22Rv1 (cell line): ENCODE data around the gene ALDH16A1.

Experiments used
- ZFX ChIP-seq: fragments of 450-650 bp; IDR thresholded peaks from 2 replicates; pipeline ENCODE4 v1.6.1; 2017; ENCODE audit warnings: antibody characterized with exemption, borderline replicate concordance
- TF ChIP-seq, protein P1 (sequence below): fragments of 450-650 bp; IDR thresholded peaks from 2 replicates; pipeline ENCODE4 v1.5.1; 2017; ENCODE audit warnings: mild to moderate bottlenecking

DNA sequence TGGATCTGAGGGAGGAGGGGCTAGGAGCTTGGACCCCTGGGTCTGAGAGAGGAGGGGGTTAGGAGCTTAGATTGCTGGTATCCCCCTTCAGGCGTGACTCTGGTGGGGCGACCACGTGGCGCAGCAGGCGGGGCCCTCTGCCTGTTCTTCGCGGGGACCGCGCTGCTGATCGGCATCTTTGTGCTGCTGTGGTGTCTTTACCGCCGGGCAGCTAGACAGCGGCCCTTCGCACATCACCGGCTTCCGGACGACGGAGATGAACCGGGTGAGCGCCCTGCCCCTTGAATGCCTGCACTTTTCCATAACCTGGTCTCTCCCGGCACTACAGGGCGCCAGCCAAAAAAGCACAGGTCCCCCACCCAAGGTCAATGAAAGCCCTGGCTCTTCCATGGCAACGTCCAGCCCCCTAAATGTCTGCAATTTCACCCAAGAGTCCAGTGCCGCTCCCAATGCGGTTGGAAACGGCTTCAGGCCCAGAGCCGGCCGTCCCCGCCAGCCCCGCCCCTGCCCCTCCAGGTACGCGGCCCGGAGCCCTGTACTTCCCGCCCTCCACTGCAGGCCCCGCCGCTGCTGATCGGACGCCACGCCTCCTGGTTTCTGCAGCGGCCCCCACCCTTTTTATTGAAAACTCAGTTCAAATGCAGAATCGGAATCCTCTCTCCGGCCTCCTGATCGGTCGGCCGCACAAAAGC lies 25.0 kb upstream of the ALDH16A1 start:
- TF ChIP-seq, protein P1, sequence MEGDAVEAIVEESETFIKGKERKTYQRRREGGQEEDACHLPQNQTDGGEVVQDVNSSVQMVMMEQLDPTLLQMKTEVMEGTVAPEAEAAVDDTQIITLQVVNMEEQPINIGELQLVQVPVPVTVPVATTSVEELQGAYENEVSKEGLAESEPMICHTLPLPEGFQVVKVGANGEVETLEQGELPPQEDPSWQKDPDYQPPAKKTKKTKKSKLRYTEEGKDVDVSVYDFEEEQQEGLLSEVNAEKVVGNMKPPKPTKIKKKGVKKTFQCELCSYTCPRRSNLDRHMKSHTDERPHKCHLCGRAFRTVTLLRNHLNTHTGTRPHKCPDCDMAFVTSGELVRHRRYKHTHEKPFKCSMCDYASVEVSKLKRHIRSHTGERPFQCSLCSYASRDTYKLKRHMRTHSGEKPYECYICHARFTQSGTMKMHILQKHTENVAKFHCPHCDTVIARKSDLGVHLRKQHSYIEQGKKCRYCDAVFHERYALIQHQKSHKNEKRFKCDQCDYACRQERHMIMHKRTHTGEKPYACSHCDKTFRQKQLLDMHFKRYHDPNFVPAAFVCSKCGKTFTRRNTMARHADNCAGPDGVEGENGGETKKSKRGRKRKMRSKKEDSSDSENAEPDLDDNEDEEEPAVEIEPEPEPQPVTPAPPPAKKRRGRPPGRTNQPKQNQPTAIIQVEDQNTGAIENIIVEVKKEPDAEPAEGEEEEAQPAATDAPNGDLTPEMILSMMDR: no peak
- no peak for TF ChIP-seq ZFX
